Activated naive CD4-positive, alpha-beta T cell treated with anti-CD3 and anti-CD28 coated beads, Interleukin-2, amount 10 ng/mL, durations not matched to agents 7 days and 5 days (primary cell): ENCODE measurements around the gene BBS2.

ENCODE experiments used
- CTCF ChIA-PET: fragments of 350-600 bp; sonication (Branson Sonifier 250); formaldehyde crosslinking; loops from one replicate; lab custom pipeline; 2021; ENCODE audit warnings: antibody characterized with exemption; lab: Charles Lee
- DNase-seq: peaks from one replicate; pipeline ENCODE4 v3.0.0-alpha.2; 2020
- H3K27ac Mint-ChIP-seq: one replicate; pipeline ENCODE4 v1.8.0; 2021; ENCODE audit warnings: mild to moderate bottlenecking, moderate library complexity, mixed read lengths
- H3K27me3 Mint-ChIP-seq: one replicate; pipeline ENCODE4 v1.8.0; 2021; ENCODE audit warnings: mild to moderate bottlenecking, mixed read lengths
- H3K36me3 Mint-ChIP-seq: one replicate; pipeline ENCODE4 v1.8.0; 2021; ENCODE audit warnings: mixed read lengths
- H3K4me1 Mint-ChIP-seq: one replicate; pipeline ENCODE4 v1.8.0; 2021; ENCODE audit warnings: mixed read lengths
- H3K4me3 Mint-ChIP-seq: one replicate; pipeline ENCODE4 v1.8.0; 2021; ENCODE audit warnings: mild to moderate bottlenecking, moderate library complexity, mixed read lengths
- H3K9me3 Mint-ChIP-seq: one replicate; pipeline ENCODE4 v1.8.0; 2021; ENCODE audit warnings: mixed read lengths

The BBS2 gene

DNA sequence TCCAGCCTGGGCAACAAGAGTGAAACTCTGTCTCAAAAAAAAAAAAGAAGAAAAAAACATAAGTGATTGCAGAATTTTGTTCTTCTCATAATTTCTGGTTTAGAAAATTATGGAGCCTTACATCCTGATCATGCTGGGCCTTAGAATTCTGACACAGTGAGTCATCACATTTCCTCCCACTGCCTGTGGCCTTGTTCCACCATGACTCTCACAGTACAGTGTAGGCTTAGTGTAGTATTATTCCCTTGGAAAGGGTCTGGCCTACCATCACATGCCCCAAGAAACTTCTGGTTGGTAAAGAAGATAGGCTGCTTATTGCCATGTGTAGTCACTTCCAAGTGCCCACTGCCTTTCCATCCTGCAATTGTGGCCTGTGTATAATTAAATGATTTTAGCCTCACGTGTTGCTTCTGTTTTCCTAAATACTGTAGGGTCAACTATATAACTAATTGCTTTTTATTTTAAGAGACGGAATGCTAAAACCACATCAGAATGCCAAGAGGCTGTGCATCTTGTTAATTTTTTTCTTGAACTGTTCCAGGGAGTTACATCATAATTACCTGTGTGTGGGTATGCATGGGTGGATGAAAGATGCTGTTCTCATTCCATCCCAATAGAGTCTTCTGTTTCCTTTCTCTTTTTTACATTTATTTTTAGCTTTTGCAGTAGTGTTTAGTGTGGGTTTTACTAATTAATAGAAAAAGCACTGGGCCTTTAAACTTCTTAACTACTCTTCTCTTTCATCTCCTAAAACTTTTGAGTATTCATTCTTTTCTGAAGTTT lies 42.5 kb downstream of the BBS2 start:
- Mint-ChIP-seq H3K36me3 (peaks cover 41% of the 10 kb centered on the region), H3K9me3 (no peaks in the 10 kb centered on the region), H3K4me3 (no peak overlapping the region), H3K4me1 (peaks cover 8% of the 10 kb centered on the region), H3K27me3 (no peaks in the 10 kb centered on the region), H3K27ac (peak overlapping the region; percentile 25)
- CTCF ChIA-PET: no interaction called here
- DNase-seq: no peak

DNA sequence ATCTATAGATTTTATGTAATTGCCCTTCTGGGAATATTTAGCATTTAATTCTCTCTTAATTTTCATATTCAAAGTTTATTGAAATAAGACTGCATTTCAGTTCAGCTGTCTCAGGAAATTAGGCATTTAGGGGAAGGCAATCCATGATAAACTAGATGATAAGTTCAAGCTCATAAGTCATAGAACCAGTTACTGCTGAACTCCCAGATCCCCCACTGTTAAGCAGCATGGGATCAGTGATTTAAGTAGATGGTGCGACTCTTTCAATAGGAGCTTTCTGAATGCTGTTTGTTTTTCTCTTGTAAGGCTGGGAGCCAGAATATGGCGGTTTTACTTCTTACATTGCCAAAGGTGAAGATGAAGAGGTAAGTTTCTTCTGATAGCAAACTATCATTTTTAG lies 44.6 kb downstream of the BBS2 start:
- H3K36me3 Mint-ChIP-seq: peaks cover 58% of the 10 kb centered on the region
- H3K4me1 Mint-ChIP-seq: peaks cover 8% of the 10 kb centered on the region
- no peaks in the 10 kb centered on the region for H3K9me3 Mint-ChIP-seq
- DNase-seq: no peak
- CTCF ChIA-PET: no interaction called here
- H3K4me3 Mint-ChIP-seq: no peak overlapping the region
- no peaks in the 10 kb centered on the region for H3K27me3 Mint-ChIP-seq
- no peak overlapping the region for H3K27ac Mint-ChIP-seq

DNA sequence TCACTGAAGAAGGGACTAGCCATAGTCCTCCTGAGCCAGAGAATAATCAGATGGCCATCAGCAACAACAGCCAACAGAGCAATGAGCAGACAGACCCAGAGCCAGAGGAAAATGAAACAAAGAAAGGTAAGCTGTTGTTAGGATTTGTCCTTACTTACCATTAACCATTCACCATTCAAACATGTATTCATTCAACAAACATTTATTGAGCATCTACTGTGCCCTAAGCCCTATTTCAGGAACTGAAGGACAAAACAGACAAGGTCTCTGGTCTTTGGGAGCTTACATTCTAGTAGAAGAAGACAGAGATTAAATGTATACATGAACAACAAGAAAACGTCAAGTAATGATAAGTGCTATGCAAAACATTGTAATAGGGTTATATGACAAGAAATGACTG lies 49.2 kb downstream of the BBS2 start:
- H3K27me3 Mint-ChIP-seq: no peaks in the 10 kb centered on the region
- H3K9me3 Mint-ChIP-seq: no peaks in the 10 kb centered on the region
- H3K27ac Mint-ChIP-seq: no peak overlapping the region
- DNase-seq: no peak
- no peaks in the 10 kb centered on the region for H3K4me1 Mint-ChIP-seq
- CTCF ChIA-PET: no interaction called here
- peaks cover 60% of the 10 kb centered on the region for H3K36me3 Mint-ChIP-seq
- H3K4me3 Mint-ChIP-seq: no peak overlapping the region

DNA sequence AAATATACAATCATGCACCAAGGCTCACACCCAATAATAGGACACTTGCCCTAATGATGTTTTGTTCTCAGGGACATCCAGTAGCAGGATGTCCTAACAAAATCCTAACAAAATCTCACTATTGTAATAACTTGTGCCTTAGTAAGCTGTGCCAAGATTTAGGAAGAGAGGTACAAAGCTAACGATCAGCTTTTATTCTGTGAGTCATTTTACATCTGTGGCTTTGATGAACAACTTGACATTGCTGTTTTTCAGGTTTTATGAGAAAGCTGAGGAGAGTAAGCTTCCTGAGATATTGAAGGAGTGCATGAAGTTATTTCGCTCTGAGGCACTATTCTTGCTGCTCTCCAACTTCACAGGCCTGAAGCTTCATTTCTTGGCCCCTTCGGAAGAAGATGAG lies 49.6 kb downstream of the BBS2 start:
- CTCF ChIA-PET: no interaction called here
- no peak for DNase-seq
- H3K36me3 Mint-ChIP-seq: peaks cover 59% of the 10 kb centered on the region
- no peaks in the 10 kb centered on the region for H3K4me1 Mint-ChIP-seq
- H3K27me3 Mint-ChIP-seq: no peaks in the 10 kb centered on the region
- no peak overlapping the region for H3K27ac Mint-ChIP-seq
- no peaks in the 10 kb centered on the region for H3K9me3 Mint-ChIP-seq
- no peak overlapping the region for H3K4me3 Mint-ChIP-seq

DNA sequence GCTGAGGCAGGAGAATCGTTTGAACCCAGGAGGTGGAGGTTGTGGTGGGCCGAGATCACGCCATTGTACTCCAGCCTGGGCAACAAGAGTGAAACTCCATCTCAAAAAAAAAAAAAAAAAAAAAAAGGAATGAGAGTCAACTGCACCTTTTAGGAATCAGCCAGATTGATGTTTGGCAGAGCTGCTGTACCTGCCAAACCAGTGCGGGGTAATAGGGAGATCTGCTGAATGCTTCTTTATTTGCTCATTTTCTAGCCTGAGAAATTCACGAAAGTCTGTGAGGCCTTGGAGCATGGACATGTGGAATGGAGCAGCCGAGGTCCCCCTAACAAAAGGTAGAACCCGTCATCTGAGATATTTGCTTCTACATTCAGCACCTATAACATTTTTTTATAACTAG lies 50.1 kb downstream of the BBS2 start:
- Mint-ChIP-seq H3K27me3 (no peaks in the 10 kb centered on the region), H3K36me3 (peaks cover 55% of the 10 kb centered on the region), H3K9me3 (no peaks in the 10 kb centered on the region), H3K27ac (no peak overlapping the region), H3K4me1 (no peaks in the 10 kb centered on the region), H3K4me3 (no peak overlapping the region)
- no peak for DNase-seq
- CTCF ChIA-PET: no interaction called here

DNA sequence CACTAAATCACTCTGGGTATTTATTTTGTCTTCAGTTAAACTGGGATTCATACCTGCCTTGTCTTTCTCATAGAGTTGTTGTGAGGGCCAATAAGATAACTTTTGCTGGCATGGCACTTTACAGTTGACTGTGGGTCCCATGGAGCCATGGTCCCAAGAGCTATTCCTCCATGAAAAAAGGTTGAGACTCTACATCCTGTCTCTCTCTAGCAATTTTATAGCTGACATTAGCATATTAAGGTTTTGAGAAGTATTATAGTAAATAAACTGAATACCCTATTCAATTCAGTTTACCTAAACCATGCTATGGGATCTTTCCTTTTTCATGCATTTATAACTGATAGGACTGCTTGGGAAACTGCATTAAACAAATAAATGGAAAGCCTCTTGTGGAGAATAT lies 51.0 kb downstream of the BBS2 start:
- Mint-ChIP-seq H3K27ac (no peak overlapping the region), H3K36me3 (peaks cover 61% of the 10 kb centered on the region), H3K4me1 (no peaks in the 10 kb centered on the region), H3K27me3 (no peaks in the 10 kb centered on the region), H3K9me3 (no peaks in the 10 kb centered on the region), H3K4me3 (no peak overlapping the region)
- DNase-seq: no peak
- CTCF ChIA-PET: no interaction called here

DNA sequence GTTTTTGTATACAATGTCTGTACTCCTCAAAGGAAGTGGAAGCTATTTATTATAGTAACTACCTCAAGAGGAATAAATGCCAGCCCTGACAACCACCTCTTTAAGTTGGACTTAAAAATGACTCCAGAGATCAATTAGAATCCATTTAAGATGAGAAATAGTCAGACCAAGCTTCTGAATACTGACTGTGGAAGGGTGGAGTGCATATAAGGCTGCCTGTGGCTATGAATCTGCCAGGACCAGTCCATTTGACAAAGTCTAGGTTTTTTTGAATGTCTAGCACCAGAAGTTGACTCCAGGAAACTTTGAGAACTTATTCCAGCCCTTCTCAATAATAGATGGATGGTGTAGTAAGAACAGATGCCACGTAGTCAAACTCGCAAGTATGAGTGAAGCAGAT lies 53.5 kb downstream of the BBS2 start:
- Mint-ChIP-seq H3K4me3 (no peak overlapping the region), H3K36me3 (peaks cover 61% of the 10 kb centered on the region), H3K4me1 (no peaks in the 10 kb centered on the region), H3K27ac (no peak overlapping the region), H3K27me3 (no peaks in the 10 kb centered on the region), H3K9me3 (no peaks in the 10 kb centered on the region)
- CTCF ChIA-PET: no interaction called here
- no peak for DNase-seq

DNA sequence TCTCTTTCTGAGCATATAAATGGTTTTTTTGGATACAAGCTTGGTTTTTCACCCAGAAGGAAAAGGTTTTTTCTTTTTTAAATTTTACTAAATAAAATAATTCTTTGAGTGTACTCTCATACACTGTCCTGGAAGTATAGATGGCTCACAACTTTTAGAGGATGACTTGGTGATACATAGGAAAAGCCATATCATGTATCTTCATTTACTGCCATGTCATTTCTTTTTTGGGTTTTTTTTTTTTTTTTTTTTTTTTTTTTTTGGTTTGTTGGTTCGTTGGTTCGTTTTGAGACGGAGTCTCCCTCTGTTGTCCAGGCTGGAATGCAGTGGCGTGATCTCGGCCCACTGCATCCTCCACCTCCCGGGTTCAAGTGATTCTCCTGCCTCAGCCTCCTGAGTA lies 56.7 kb downstream of the BBS2 start:
- Mint-ChIP-seq H3K4me3 (no peak overlapping the region), H3K27ac (no peak overlapping the region), H3K36me3 (peaks cover 56% of the 10 kb centered on the region), H3K27me3 (no peaks in the 10 kb centered on the region), H3K9me3 (no peaks in the 10 kb centered on the region), H3K4me1 (no peaks in the 10 kb centered on the region)
- CTCF ChIA-PET: no interaction called here
- no peak for DNase-seq

DNA sequence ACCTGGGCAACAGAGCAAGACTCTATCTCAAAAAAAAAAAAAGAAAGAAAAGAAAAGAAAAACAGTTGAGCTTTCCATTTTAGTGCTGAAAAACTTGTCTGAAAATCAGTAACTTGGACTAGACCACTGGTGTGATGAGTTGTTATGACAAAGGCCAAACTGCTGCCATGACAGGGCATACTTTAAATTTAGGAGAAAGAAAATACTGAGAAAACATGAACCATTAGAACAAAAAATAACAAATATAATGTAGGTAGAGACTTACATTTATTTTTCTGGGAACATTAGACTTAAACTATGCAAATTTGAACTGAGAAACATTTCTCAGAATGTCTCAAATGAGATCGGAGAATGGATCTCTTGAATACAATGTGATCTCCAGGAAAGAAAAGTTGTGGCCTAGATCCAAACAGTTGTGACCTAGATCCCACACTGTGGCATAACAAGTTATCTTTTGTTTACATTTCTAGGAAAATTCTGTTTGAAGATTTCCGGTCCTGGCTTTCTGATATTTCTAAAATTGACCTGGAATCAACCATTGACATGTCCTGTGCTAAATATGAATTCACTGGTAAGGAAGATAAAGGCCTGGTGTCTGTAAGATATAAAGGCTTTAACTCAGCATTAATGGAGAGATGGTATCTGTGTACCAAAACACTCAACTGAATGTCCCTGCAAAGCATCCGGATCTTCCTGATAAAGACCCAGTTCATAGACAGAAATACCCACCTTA lies 57.6 kb downstream of the BBS2 start:
- H3K36me3 Mint-ChIP-seq: peaks cover 56% of the 10 kb centered on the region
- no peaks in the 10 kb centered on the region for H3K27me3 Mint-ChIP-seq
- DNase-seq: no peak
- CTCF ChIA-PET: no interaction called here
- H3K4me3 Mint-ChIP-seq: no peak overlapping the region
- H3K27ac Mint-ChIP-seq: no peak overlapping the region
- H3K9me3 Mint-ChIP-seq: no peaks in the 10 kb centered on the region
- H3K4me1 Mint-ChIP-seq: no peaks in the 10 kb centered on the region

DNA sequence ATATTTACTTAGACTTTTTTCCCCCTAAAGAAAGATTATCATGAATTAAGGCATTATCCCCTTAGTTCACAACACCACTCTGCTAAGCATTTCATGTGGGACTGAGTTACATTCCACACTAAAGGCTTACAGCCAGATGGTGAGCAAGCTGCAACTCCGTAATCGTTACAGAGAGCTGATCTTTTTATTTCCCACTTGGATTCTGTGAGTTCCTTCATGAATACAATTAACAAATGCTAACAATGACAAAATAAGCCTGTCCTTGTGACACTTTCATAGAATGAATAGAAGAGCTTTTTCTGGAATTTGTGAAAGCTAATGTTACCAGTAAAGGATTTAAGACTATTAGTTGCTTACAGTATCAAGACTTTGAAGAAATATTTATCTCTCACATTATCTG lies 59.7 kb downstream of the BBS2 start:
- CTCF ChIA-PET: no interaction called here
- Mint-ChIP-seq H3K27me3 (no peaks in the 10 kb centered on the region), H3K9me3 (no peaks in the 10 kb centered on the region), H3K4me3 (no peak overlapping the region), H3K27ac (no peak overlapping the region), H3K36me3 (peaks cover 55% of the 10 kb centered on the region), H3K4me1 (peaks cover 4% of the 10 kb centered on the region)
- no peak for DNase-seq

DNA sequence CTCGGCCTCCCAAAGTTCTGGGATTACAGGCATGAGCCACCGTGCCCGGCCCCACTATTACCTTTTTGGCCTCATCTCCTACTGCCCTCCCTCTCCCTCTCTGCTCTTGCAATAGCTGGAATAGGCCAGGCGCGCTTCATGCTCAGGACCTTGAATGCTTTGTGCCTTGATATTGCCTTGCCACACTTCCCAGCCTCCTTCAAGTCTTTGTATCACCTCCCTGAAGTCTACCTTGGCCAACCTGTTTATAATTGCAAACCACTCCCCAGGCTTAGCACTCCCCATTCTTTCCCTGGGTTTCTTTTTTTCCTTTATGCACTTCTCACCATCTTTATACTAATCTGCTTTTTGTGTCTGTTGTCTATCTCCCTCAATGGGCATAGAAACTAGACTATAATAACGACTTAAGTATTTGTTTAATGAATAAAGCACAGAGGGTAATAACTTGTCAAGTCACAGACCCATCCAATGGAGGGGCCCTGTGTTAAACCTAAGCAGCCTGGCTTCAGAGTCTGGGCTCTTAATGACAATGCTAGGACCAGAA lies 61.8 kb downstream of the BBS2 start:
- DNase-seq: no peak
- H3K27ac Mint-ChIP-seq: peak overlapping the region; percentile 10
- H3K4me3 Mint-ChIP-seq: no peak overlapping the region
- H3K27me3 Mint-ChIP-seq: no peaks in the 10 kb centered on the region
- peaks cover 58% of the 10 kb centered on the region for H3K36me3 Mint-ChIP-seq
- no peaks in the 10 kb centered on the region for H3K9me3 Mint-ChIP-seq
- CTCF ChIA-PET: no interaction called here
- peaks cover 11% of the 10 kb centered on the region for H3K4me1 Mint-ChIP-seq

DNA sequence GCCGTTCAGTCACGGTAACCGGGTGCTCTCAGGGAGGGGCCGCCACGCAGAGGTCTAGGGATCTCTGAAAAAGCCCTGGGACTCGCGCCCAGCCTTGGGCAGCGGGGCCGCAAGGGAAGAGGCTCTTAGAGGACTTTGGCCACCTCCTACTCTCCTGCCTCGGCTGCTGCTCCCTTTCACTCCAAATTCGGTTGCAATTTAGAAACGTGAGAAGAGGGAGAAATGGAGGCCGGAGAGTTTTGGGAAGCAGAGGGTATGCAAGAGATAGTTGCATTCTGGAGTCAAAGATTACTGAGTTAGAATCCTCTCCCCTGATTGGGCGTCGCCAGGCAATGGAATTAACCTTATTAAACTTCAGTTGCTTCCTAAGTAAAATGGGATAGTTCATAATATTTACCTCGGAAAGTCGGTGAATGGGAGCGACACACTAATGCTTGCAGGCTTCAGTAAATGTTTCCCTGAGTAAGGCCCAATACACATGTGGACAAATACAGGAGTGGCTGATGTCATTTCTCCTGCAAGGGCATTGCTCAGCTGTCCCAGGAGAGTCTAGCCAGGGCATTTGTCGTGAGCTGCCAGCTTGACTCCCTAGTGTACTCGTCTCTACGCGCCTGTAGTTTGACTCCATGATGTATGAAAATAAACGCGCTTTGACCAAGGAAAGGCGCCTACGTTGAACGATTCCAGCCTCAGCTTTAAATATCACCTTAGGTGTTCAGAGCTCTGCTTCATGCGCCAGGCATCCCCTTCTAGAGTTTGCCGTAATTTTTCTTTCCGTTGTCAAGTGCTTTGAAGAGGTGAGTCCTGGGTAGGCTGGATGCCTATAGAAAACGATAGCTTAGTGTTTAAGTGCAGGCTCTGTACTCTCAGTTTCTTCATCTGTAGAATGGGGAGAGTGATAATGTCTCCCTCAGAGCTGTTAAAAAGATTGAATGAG lies 67.8 kb downstream of the BBS2 start:
- H3K27me3 Mint-ChIP-seq: no peaks in the 10 kb centered on the region
- DNase-seq: peak; percentile 25
- H3K4me3 Mint-ChIP-seq: peak overlapping the region; percentile 95
- peaks cover 58% of the 10 kb centered on the region for H3K4me1 Mint-ChIP-seq
- peak overlapping the region; percentile 89 for H3K27ac Mint-ChIP-seq
- H3K36me3 Mint-ChIP-seq: peaks cover 51% of the 10 kb centered on the region
- CTCF ChIA-PET: interaction anchor here (0.7 kb wide), 1 partner anchor 92 kb away, joined by 3 read pairs; no protein-coding TSS in a partner anchor
- no peaks in the 10 kb centered on the region for H3K9me3 Mint-ChIP-seq

DNA sequence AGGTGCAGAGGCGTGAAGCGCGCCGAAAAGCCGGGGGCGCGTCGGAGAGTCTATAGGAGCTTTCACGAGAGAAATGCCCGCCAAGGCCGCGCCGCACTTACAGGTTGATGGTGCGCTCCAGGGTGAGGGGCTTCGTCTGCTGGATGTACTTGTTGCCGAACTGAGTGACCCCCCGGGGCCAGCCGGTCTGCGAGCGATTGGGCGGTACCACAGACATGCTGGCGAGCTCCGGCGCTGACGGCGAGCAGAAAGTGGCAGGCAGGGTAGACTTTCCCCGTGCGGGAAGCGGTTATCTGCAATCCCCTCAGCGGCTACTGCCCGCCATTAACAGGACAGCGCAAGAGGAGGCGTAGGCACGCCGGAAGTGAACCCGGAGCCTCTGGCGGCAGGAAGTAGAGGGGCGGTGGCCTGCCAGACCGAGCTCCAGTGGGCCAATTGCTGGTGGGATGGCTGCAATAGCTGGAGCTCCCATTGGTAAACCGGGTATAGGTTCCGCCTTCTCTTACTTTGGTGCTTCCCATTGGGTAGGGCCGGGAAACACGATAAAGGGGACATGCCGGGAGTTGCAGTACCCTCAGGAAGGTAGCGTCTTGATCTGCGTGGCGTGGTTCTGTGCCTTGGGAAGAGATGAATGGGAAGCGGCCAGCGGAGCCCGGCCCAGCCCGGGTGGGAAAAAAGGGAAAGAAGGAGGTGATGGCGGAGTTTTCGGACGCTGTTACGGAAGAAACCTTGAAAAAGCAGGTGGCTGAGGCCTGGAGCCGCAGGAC lies 68.7 kb downstream of the BBS2 start, which contains the start of the genes NUDT21 and OGFOD1:
NUDT21 (minus strand) TSS at position 347 of the 767 bp plus-strand sequence; CDS start at position 217, 130 bp downstream.
OGFOD1 (plus strand) TSS at position 569 of the 767 bp plus-strand sequence; CDS start at position 628, 59 bp downstream.
- DNase-seq: peak; percentile 96
- peaks cover 57% of the 10 kb centered on the region for H3K4me1 Mint-ChIP-seq
- no peaks in the 10 kb centered on the region for H3K27me3 Mint-ChIP-seq
- H3K27ac Mint-ChIP-seq: peak within 1 kb of the TSS; percentile 89
- CTCF ChIA-PET: interaction anchor here (0.7 kb wide), 1 partner anchor 93 kb away, joined by 3 read pairs; no protein-coding TSS in a partner anchor
- no peaks in the 10 kb centered on the region for H3K9me3 Mint-ChIP-seq
- peak within 1 kb of the TSS; percentile 95 for H3K4me3 Mint-ChIP-seq
- H3K36me3 Mint-ChIP-seq: peaks cover 50% of the 10 kb centered on the region
